HG03175 (cell line): ENCODE results near the gene NCLN.
"Not testable (repeated sequence)": the region's sequence is repeated elsewhere in the genome, so short reads cannot be mapped to it uniquely, and the experiment has no call there.

Experiments used
- ATAC-seq: cut with Tn5 transposase; IDR thresholded peaks from one replicate; pipeline ENCODE4 v1.9.1; 2021; ENCODE audit warnings: mild to moderate bottlenecking, moderate library complexity; ENCODE audit not compliant: unreplicated experiment

NCLN gene

GRCh38 chr19:3196064-3196932, 10.6 kb downstream of the NCLN start:
- no peak for ATAC-seq

- ATAC-seq: no peak
These were observed 11.1 kb downstream of the NCLN start for GRCh38 chr19:3196933-3197205.

GRCh38 chr19:3198901-3199700, 13.4 kb downstream of the NCLN start:
- ATAC-seq: no peak

- no peak for ATAC-seq
These were observed 15.5 kb downstream of the NCLN start for GRCh38 chr19:3201072-3201700.

GRCh38 chr19:3201911-3202310, 16.2 kb downstream of the NCLN start:
- ATAC-seq: no peak

GRCh38 chr19:3202346-3202745, 16.6 kb downstream of the NCLN start:
- no peak for ATAC-seq

- not testable (repeated sequence) for ATAC-seq
These were observed 17.2 kb downstream of the NCLN start for GRCh38 chr19:3202895-3203294.

- no peak for ATAC-seq
These were observed 18.3 kb downstream of the NCLN start for GRCh38 chr19:3203805-3204645.

- no peak for ATAC-seq
These were observed 19.0 kb downstream of the NCLN start for GRCh38 chr19:3204646-3205275.

GRCh38 chr19:3206216-3206953, 20.7 kb downstream of the NCLN start:
- no peak for ATAC-seq

GRCh38 chr19:3207461-3208242, 21.9 kb downstream of the NCLN start:
- no peak for ATAC-seq

GRCh38 chr19:3208317-3209207, 22.8 kb downstream of the NCLN start:
- ATAC-seq: no peak

GRCh38 chr19:3210347-3211017, 24.8 kb downstream of the NCLN start:
- no peak for ATAC-seq

- ATAC-seq: no peak
These were observed 25.5 kb downstream of the NCLN start for GRCh38 chr19:3211191-3211590.

GRCh38 chr19:3213159-3213558, 27.4 kb downstream of the NCLN start:
- no peak for ATAC-seq

GRCh38 chr19:3216874-3217273, 31.1 kb downstream of the NCLN start:
- ATAC-seq: no peak

- ATAC-seq: no peak
These were observed 34.8 kb downstream of the NCLN start for GRCh38 chr19:3220576-3220975.
